Non-pigmented ciliary epithelial cell (primary cell): Measurements from ENCODE around the gene GRB14.
"Not testable (repeated sequence)": the region's sequence is repeated elsewhere in the genome, so short reads cannot be mapped to it uniquely, and the experiment has no call there.

ENCODE experiments used
- DNase-seq: peaks from one replicate; pipeline ENCODE4 v3.0.0-alpha.2; 2010; ENCODE audit warnings: low read depth

The GRB14 gene

DNA sequence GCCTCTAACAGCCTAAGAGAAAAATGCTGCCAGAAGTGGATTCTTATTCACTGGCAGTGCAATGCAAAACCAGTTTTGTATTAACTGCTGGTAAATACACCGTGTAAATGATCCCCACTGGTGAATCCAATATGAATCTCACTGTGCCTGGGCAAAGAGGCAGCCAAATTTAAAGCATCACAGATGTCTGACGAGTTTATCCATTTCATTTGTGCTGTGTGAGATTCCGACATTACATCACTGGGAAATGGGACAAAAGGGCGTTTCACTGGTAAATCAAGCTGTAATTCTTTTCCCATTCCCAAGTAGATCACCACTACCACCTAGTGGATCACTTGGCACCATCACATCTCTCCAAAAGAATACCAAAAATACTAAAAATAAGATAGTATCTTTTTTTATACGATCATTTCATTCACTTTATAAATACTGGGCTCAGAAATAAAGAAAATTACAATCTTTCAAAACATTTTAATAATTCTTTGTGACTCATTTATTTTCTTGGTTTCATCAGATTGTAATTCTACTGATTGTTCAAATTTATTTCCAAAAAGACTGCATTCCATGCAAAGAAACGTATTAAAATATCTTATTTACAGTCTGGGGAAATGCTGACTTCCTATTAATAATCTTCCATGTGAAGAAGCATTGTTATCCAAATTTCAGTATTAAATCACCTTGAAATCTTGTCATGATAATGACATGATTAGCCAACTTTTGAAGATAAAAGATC lies 125.6 kb downstream of the GRB14 start:
- DNase-seq, result peak; percentile 20

- peak; percentile 19 for DNase-seq
These were observed 135.7 kb downstream of the GRB14 start for GRCh38 chr2:164485541-164485940.

- no peak for DNase-seq
These were observed 141.8 kb downstream of the GRB14 start for GRCh38 chr2:164479460-164479859.

DNA sequence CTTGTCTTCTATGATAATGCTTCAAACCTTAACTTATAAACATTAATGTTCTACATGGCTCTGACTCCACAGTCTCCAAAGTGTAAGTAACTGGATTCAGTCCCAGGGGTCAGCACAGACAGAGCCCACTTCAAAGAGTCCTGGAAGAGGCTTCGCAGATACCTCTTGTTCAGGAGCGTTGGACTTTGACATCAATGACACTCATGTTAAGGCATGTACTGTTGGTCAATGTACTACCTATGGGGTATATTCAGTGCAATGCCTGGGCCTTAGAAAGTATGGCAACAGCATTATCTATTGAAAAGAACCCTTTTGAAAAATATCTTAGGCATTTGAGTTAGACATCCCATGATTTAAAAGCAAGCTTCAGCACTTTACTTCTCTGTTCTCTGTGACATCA lies 143.1 kb downstream of the GRB14 start:
- DNase-seq, result no peak

GRCh38 chr2:164474873-164475272 lies 146.4 kb downstream of the GRB14 start:
- no peak for DNase-seq

DNA sequence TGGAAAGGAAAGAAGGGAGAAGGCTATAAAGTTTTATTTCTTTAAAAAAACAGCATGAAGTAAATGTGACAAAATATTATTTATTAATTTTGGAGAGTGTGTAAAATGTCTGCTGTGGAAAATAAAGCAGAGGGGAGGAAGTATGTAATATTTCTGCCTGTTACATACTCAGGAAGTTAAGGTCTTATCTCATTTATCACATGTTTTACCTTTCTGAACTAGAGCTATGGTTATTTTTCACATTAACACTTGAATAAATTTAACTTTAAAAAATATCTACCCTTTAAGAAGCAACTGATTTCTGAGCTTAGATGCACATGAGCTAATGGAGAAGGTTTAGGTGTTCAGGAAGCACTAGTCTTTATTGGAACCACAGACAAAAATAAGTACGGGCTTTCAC lies 148.3 kb downstream of the GRB14 start:
- DNase-seq, result no peak

- DNase-seq, result not testable (repeated sequence)
These were observed 156.2 kb downstream of the GRB14 start for GRCh38 chr2:164465047-164465446.

DNA sequence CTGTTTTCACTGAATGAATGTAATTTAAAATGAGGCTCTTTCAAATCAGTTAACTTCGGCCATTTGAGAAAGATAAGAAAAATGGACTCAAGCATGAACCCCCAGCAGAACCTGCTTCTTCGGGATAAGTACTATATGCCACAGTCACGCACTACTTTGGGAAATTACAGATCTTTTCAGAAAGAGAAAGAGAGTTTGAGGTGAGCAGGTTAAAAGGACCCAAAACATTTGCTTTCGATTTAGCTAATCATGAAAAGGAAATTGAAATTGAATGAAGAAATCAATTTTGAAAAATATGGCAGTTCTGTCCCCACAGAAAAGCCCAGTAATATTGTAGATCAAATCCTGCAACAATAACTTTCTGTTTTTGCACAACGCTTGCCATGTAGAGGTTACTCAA lies 156.9 kb downstream of the GRB14 start:
- no peak for DNase-seq

- no peak for DNase-seq
These were observed 162.5 kb downstream of the GRB14 start for GRCh38 chr2:164458792-164459191.

GRCh38 chr2:164457271-164457670 lies 164.0 kb downstream of the GRB14 start:
- DNase-seq, result no peak

GRCh38 chr2:164456619-164457018 lies 164.7 kb downstream of the GRB14 start:
- DNase-seq, result peak; percentile 5

DNA sequence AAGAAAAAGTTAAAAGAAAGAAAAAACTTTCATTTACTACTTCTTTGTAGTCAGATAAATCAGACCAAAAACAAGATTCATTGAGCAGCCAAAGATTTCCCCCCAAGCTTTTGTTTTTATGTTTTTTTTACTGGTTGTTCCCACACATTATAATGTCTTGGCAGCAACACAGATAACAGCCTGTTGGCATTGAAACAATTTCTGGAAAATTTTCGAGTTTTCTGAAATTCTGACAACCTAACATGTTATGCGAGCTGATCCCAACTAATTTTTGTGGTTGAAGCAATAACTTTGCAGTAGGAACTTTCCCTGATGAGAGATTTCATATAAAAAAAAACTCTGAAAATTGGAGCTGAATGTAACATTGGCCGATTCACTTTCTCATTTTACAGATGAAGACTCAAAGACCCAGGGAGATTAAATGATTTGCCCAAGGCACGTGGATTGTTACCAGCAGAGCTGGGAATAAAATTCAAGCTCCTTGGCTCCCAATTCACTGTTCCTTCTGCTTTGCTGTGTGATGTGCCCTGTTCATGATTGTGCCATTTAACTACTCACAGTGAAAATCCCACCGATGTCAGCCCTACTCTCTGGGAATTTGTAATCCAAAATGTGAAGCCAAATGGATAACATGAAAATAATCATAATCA lies 167.5 kb downstream of the GRB14 start:
- no peak for DNase-seq

DNA sequence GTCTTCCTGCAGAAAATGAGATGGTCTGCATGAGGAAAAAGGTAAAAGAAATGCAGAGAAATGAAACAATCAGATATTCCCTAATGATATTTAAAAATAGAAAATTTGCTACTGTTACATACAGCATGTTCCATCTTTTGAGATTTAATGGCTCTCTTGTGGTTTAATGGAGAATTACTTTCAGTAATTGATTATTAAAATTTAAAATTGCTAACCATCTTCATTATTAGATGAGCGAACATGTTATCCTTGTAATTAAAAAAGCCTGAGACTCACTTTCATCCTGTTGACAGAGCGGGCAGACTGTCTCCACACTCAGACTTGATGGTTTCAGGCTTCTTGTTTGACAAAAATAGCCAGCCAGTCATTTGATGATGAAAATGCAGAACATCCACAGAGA lies 171.0 kb downstream of the GRB14 start:
- DNase-seq, result no peak

- DNase-seq, result no peak
These were observed 171.6 kb downstream of the GRB14 start for GRCh38 chr2:164449706-164450105.

- no peak for DNase-seq
These were observed 173.6 kb downstream of the GRB14 start for GRCh38 chr2:164447660-164448059.
